ENCODE data around the gene MCM3AP.

Gene MCM3AP

DNA sequence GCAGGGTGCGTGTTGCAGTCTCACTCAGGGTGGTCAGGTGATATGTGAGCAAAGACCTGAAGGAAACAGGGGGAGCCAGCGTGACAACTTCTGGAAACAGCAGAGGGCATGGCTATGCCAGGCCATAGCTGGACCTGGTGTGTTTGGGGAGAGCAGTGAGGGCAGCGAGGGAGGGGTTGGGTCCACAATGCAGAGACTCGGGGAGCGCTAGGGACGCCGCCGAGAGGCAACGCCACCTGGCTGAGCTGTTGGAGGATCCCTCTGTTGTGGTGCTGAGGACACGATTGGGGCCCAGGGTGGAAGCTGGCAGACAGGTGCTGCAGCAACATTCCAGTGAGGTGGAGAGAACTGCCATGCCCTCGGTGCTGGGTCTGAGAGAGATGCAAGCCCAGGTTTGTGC is 30.2 kb downstream of the MCM3AP start:
- TF ChIP-seq, protein P1, sequence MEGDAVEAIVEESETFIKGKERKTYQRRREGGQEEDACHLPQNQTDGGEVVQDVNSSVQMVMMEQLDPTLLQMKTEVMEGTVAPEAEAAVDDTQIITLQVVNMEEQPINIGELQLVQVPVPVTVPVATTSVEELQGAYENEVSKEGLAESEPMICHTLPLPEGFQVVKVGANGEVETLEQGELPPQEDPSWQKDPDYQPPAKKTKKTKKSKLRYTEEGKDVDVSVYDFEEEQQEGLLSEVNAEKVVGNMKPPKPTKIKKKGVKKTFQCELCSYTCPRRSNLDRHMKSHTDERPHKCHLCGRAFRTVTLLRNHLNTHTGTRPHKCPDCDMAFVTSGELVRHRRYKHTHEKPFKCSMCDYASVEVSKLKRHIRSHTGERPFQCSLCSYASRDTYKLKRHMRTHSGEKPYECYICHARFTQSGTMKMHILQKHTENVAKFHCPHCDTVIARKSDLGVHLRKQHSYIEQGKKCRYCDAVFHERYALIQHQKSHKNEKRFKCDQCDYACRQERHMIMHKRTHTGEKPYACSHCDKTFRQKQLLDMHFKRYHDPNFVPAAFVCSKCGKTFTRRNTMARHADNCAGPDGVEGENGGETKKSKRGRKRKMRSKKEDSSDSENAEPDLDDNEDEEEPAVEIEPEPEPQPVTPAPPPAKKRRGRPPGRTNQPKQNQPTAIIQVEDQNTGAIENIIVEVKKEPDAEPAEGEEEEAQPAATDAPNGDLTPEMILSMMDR (IDR thresholded peaks at IDR 0.05; ENCODE audit: low read depth, low read length): no peak
- no peak overlapping the region for H3K4me3 ChIP-seq (ENCODE audit: low read depth, low read length)

DNA sequence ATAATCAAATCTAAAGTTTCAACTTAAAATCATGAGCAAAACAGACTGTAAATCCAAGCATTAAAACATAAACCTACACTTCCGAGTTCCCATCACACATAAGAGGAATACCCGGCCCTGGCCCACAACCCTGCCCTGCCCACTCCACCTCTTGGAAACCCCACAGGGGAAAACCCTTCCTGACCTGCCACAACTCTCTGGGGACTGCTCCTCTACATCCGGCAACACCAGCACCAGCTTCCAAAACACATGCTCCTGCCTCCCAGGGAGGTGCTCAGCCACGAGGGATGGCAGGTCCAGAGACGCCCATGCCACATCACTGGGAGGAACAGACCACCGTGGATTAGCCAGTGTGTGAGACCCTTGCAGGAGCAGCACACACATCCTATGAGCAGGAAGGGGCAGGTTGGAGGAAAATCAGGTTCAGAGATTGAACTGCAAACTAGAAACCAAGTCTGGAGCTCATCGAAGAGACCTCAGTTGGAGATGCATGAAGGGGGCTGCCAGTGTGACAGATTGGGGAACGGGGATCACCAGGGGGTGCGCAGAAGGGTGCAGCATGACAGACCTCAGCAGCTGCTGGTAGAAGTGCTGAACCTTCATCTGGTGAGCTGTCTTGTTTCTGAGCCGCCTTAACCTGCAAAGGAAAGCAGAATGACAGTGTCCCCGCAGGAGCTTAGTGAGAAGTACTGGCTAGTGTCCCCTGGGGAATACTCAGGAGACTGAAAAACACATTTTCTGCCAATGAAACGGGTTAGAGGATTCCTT is 31.0 kb downstream of the MCM3AP start:
- TF ChIP-seq, protein P1 (IDR thresholded peaks at IDR 0.05; ENCODE audit: low read depth, low read length): no peak
- no peak overlapping the region for H3K4me3 ChIP-seq (ENCODE audit: low read depth, low read length)

DNA sequence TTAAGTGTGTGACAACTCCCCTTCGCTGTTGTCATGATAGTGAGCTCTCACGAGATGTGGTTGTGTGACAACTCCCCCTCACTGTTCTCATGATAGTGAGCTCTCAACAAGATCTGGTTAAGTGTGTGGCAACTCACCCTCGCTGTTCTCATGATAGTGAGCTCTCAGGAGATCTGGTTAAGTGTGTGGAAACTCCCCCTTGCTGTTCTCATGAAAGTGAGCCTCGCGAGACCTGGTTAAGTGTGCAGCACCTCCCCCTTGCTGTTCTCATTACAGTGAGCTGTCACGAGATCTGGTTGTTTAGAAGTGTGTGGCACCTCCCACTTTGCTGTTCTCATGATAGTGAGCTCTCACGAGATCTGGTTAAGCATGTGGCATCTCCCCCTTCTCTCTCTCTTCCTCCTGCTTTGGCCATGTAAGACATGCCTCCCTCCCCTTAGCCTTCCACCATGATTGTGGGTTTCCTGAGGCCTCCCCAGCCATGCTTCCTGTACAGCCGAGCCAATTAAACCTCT is 31.7 kb downstream of the MCM3AP start:
- TF ChIP-seq, protein P1 (IDR thresholded peaks at IDR 0.05; ENCODE audit: low read depth, low read length): no peak
- no peak overlapping the region for H3K4me3 ChIP-seq (ENCODE audit: low read depth, low read length)

DNA sequence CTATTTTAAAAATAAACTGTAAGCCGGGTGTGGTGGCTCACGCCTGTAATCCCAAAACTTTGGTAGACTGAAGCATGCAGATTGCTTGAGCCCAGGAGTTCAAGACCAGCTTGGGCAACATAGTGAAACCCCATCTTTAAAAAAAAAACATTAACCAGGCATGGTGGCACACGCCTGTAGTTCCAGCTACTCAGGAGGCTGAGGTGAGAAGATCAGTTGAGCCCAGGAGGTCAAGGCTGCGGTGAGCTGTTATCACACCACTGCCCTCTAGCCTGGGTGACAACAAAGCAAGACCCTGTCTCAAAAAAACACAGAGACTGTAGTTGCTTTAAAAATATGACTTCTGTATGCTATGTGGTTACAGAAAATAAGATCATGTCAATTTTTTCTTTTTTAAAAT is 32.6 kb downstream of the MCM3AP start:
- TF ChIP-seq, protein P1 (IDR thresholded peaks at IDR 0.05; ENCODE audit: low read depth, low read length): no peak
- H3K4me3 ChIP-seq (ENCODE audit: low read depth, low read length): no peak overlapping the region

DNA sequence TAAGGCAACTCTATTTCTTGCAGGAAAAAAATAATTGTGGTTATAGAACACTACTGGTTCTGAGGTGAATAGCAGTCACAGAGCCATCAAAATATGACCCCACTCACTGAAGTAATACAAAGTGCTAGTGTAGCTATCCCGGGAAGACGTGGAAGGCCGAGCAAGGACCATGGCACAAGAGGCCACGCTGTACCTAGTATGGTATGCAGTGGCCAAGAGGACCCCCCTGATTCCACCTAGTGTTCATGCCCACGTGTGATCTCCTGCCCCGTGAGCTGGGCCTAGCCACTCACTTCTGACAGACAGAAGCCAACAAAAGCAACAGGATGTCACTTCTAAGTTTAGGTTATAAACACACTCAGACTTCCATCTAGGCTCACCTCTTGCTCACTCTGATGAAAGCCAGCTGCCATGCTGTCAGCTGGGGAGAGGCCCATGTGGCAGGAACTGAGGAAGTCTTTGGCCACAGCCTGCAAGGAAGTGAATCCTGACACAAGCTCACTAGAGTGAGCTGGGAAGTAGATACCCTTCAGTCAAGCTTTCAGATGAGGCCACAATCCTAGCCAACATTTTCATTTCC is 35.2 kb downstream of the MCM3AP start:
- H3K4me3 ChIP-seq (ENCODE audit: low read depth, low read length): no peak overlapping the region
- TF ChIP-seq, protein P1 (IDR thresholded peaks at IDR 0.05; ENCODE audit: low read depth, low read length): no peak

DNA sequence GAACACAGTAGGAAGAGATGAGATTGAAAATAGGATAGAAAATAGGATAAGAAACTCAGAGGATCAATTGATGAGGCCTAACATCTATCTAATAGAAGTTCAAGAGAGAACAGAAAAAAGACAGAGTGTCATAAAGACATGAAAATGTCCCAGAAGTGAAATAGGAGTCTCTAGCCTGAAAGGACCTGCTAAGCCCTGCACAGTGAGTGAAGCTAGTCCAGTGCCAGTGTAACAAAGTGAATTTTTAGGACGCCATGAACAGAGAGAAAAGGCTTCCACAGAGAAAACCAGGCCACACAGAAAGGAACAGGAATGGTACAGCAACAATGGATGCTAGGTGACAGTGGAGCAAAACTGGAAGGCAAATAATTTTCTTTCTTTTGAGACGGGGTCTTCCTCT is 36.6 kb downstream of the MCM3AP start:
- TF ChIP-seq, protein P1 (IDR thresholded peaks at IDR 0.05; ENCODE audit: low read depth, low read length): no peak
- no peak overlapping the region for H3K4me3 ChIP-seq (ENCODE audit: low read depth, low read length)

DNA sequence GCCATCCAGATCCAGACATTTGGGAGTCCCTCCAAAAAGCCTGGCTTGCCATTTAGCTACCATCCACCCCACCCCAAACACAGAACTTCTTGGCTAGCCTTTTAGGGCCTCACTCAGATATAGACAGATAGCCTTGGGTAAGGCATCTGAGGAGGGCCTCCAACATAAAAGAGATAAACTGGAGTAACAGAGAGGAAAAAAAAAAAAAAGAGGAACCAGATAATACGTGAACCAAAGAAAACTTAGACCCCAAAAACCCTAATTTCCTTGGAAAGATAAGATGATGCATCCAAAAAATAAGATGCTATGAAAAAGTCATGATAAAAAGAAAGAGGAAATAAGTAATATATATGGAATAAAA is 37.0 kb downstream of the MCM3AP start:
- TF ChIP-seq, protein P1 (IDR thresholded peaks at IDR 0.05; ENCODE audit: low read depth, low read length): no peak
- no peak overlapping the region for H3K4me3 ChIP-seq (ENCODE audit: low read depth, low read length)
